GM06990 (cell line): ENCODE results near the gene CCL13.

ENCODE experiments used
- DNase-seq: peaks from one replicate; pipeline ENCODE4 v3.0.0-alpha.2; 2011; ENCODE audit not compliant: insufficient read length; ENCODE audit errors: extremely low read depth
- H3K27me3 ChIP-seq: replicated peaks from 2 replicates; pipeline ENCODE4 v1.6.0; 2011; ENCODE audit warnings: low read length; ENCODE audit not compliant: control insufficient read depth, insufficient read depth
- H3K36me3 ChIP-seq: 2 replicates; pipeline ENCODE4 v1.5.1; 2011; ENCODE audit warnings: low read length; ENCODE audit not compliant: control insufficient read depth, insufficient read depth
- H3K4me3 ChIP-seq: replicated peaks from 2 replicates; pipeline ENCODE4 v1.5.1; 2011; ENCODE audit warnings: low read depth, mild to moderate bottlenecking, control low read depth, low read length
- TF ChIP-seq, protein P1 (sequence below): IDR thresholded peaks from 2 replicates; pipeline ENCODE4 v1.5.1; 2011; ENCODE audit warnings: low read length, control low read depth, mild to moderate bottlenecking, inconsistent platforms; ENCODE audit not compliant: insufficient read depth, poor library complexity, severe bottlenecking

Gene CCL13

DNA sequence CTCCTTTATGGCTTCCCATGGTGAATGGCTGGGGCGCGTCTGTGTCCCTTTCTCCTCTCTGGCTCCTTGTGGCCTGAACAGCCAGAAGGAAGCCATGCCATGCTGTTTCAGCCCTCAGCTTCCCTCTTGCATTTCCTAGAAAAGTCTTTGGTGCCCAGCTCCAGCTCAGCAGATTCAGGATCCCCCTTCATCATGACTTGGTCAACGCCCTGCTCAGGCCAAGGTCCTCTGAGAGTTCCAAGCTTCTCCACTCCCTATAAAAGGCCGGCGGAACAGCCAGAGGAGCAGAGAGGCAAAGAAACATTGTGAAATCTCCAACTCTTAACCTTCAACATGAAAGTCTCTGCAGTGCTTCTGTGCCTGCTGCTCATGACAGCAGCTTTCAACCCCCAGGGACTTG, at the start of gene CCL13:
TSS of gene CCL13 (plus strand) at position 287 of the 400 bp plus-strand sequence. CDS start at position 334, 47 bp downstream.
- DNase-seq, result no peak
- H3K27me3 ChIP-seq, result no peaks in the 10 kb centered on the region; the same call in 1 of the 2 replicates
- no peak within 1 kb of the TSS for H3K4me3 ChIP-seq
- no peaks in the 10 kb centered on the region for H3K36me3 ChIP-seq
- TF ChIP-seq, protein P1, sequence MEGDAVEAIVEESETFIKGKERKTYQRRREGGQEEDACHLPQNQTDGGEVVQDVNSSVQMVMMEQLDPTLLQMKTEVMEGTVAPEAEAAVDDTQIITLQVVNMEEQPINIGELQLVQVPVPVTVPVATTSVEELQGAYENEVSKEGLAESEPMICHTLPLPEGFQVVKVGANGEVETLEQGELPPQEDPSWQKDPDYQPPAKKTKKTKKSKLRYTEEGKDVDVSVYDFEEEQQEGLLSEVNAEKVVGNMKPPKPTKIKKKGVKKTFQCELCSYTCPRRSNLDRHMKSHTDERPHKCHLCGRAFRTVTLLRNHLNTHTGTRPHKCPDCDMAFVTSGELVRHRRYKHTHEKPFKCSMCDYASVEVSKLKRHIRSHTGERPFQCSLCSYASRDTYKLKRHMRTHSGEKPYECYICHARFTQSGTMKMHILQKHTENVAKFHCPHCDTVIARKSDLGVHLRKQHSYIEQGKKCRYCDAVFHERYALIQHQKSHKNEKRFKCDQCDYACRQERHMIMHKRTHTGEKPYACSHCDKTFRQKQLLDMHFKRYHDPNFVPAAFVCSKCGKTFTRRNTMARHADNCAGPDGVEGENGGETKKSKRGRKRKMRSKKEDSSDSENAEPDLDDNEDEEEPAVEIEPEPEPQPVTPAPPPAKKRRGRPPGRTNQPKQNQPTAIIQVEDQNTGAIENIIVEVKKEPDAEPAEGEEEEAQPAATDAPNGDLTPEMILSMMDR, result no peak

DNA sequence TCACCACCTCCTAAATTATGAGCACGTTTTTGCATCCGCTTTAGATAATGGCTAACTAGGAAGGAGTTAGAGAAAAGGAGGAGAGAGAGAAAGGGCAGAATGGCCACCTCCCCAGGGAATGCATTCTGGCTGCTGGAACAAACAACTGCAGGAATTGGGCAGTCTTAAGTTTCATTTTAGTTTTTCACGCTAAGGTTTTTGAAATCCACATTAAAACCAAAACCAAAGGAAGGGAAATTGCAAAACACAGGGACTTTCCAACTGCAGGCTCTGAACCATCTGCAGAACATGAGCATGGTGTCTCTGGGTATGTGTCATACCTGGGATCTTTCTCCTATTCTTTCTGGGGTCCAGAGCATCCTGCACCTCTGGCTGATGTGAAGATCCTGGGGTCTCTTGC, 49.2 kb upstream of the CCL13 start:
- TF ChIP-seq, protein P1, result no peak
- no peak overlapping the region for H3K4me3 ChIP-seq
- H3K36me3 ChIP-seq, result no peaks in the 10 kb centered on the region
- peak; percentile 10 for DNase-seq
- H3K27me3 ChIP-seq, result no peaks in the 10 kb centered on the region; the same call in 1 of the 2 replicates

DNA sequence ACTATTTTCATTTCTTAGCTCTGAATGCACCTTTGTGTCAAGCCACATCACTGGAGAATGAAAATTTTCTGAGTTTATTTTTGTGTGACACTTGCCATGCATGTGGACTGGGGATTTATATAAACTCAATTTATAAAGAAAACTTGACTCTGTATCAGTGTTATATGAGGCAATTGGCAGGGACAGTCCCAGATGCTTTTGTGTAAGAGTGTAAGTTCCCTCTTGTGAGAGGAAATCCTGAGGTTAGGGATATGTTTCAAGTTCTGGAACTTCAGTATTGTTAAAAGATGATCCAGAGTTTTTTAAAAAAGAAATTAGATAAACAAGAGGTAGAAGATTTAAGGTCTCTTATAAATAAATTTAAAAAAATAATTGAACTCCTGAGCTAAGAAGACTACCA, 47.9 kb upstream of the CCL13 start:
- no peak for DNase-seq
- Histone ChIP-seq H3K27me3 (no peaks in the 10 kb centered on the region; the same call in 1 of the 2 replicates), H3K4me3 (no peak overlapping the region), H3K36me3 (no peaks in the 10 kb centered on the region)
- TF ChIP-seq, protein P1, result no peak

DNA sequence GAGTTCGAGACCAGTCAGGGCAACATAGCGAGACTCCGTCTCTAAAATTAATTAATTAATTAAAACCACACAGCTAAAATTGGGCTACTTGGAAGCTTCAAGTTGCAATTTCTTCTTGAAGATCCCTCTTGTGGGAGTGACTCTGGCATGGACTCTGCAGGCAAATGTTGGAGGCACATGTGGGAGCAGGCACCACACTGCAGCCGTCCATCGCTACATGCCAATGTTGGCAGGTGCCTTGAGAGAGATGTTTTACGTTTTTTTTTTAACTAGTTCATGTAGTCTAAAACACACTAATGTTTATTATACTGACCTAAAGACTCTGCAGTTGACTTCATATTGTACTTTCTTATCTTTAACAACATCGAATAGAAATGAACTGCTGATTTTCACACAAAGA, 45.0 kb upstream of the CCL13 start:
- Histone ChIP-seq H3K36me3 (no peaks in the 10 kb centered on the region), H3K27me3 (no peaks in the 10 kb centered on the region; the same call in 1 of the 2 replicates), H3K4me3 (no peak overlapping the region)
- TF ChIP-seq, protein P1, result no peak
- no peak for DNase-seq

DNA sequence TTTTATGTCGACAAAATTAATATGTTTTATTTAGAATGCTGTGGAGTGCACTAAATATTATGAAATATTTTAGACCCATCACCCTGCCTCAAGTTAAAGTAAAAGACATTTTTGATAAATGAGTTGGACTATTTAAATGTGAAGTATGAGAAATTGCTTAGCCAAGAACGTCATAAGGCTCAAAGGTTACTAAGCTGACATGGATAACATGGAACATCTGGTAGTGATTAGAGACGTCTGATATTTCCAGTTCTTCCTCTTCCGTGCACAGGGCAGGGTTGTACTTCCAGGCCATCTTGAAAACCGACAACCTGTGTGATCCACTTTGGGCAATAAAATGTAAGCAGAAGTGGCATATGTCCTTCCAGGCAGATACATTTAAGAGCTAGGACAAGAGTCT, 44.2 kb upstream of the CCL13 start:
- no peak for DNase-seq
- H3K4me3 ChIP-seq, result no peak overlapping the region
- TF ChIP-seq, protein P1, result no peak
- no peaks in the 10 kb centered on the region for H3K36me3 ChIP-seq
- H3K27me3 ChIP-seq, result no peaks in the 10 kb centered on the region; the same call in 1 of the 2 replicates

DNA sequence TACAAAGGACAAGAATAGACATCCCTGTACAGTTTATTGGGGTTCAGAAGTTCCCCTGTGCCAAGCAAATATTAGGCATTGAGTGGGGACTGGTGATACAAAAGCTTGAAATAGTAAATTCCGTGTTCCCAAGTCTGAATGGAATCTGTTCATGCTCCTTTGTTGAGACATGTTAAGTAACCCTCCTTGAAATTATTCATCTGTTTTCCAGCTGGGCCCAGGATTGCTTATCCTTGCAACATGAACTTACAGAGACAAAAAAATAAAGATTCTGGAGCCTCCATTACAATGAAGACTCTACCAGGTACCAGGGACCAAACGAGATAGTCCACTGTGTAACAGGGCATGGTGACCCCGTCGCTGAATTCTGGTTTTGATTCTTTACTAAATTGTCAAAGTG, 43.1 kb upstream of the CCL13 start:
- TF ChIP-seq, protein P1, result no peak
- no peak overlapping the region for H3K4me3 ChIP-seq
- H3K27me3 ChIP-seq, result no peaks in the 10 kb centered on the region; the same call in 1 of the 2 replicates
- H3K36me3 ChIP-seq, result no peaks in the 10 kb centered on the region
- no peak for DNase-seq
